ENCODE measurements around the gene TMEM266.

GRCh38 chr15:76127880-76128279 is 68.1 kb downstream of the TMEM266 start:
- TF ChIP-seq CTCF (IDR thresholded peaks at IDR 0.05 in 8 of 11, conservative IDR thresholded peaks at IDR 0.05 in 3 of 11): no peak
- TF ChIP-seq POLR2A (IDR thresholded peaks at IDR 0.05): no peak

Measured in spleen (tissue), 7 donors.